RPMI8226 (cell line): Measurements from ENCODE around the gene UBE2D1.

Source experiments
- DNase-seq: peaks from one replicate; pipeline ENCODE4 v3.0.0-alpha.2; 2015

Gene UBE2D1

DNA sequence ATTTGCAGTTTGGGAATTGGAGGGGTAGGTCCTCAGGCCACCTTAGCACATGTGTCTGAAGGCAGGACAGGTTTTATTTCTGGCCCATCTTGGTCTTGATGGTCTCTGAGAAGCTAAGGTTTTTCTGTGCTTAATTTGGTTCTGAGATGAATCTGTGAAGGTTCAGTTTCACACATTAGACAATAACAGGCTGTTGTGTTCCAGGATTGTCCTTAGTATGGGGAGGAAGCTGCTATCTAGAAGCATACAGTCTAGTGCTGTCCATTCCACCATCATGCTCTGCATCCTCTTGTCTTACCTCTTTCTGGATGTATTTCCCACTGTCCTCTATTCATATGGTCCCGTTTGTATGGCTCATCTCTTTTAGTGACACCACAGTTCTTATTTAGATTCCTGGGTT is 7.1 kb downstream of the UBE2D1 start:
- no peak for DNase-seq

DNA sequence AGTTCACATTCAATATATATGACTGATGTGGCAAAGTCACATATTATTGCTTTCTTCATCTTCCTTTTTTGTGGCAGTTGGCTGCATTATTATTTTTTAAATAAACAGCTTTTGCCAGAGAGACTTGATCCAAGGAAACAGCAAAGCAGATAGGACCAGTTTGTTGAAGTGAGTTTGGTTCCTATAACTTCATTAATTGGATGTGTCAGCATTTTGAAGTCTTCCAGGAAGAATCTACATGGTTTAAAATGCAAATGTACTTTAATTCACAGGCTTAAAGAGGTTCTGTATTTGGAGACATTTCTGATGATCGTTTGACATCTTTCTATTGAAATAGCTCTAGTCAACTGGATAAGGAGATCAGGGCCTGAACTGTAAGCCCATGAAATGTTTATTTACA is 13.2 kb downstream of the UBE2D1 start:
- DNase-seq, result no peak

DNA sequence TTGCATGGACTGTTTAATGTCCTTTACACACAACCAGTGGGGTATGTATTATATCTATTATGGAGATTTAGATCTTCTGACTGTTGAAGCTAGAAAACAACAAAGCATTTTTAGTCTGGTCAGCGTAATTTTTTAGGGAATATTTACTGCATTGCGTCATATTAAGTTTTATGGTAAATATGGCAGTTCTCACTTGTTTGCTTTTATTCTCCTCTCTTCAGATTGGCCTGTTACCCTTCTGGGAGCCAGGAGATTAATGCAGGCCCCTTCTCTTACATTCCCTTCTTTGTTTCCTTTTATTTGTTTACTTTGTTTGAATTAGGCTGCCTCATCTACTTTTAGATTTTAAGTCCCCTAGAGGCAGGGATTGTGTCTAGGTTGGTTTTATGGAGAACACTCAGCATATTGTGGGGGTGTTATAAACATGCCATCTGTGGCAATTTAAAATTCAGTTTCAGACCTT is 13.8 kb downstream of the UBE2D1 start:
- DNase-seq, result no peak

DNA sequence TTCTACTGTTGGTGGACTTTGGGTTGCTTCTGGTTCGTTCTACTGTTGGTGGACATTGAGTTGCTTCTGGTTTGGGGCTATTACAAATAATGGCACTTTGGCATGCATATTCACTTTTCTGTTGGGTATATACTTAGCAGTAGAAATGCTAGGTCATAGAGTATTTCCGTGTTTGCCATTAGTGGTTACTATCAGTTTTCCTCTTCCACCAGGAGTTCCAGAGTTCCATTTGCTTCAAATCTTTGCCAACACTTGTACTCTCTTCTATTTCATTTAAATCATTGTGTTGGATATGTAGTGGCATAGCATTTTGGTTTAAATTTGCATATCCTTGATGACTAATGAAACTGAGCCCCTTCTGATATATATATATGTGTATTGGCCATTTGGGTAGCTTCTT is 15.2 kb downstream of the UBE2D1 start:
- DNase-seq, result no peak

DNA sequence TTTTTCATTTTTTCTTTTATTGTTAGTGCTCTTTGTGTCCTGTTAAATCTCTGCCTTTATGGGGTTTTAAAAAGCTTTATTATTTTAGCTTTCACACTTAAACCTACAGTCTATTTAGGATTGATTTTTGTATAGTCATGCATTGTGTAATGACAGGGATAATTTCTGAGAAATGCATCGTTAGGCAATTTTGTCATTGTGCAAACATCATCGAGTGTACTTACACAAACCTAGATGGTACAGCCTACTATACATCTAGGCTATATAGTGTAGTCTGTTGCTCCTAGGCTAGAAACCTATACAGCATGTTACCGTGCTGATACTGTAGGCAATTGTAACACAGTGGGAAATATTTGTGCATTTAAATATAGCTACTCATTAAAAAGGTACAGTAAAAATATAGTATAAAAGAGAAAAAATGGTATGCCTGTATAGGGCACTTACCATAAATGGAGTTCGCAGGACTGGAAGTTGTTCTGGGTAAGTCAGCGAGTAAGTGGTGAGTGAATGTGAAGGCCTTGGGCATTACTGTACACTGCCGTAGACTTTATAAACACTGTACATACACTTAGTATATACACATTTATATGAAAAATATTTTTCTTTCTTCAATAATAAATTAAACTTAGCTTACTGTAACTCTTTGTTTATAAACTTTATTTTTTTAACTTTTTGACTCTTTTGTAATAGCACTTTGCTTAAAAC is 16.0 kb downstream of the UBE2D1 start:
- DNase-seq, result no peak

DNA sequence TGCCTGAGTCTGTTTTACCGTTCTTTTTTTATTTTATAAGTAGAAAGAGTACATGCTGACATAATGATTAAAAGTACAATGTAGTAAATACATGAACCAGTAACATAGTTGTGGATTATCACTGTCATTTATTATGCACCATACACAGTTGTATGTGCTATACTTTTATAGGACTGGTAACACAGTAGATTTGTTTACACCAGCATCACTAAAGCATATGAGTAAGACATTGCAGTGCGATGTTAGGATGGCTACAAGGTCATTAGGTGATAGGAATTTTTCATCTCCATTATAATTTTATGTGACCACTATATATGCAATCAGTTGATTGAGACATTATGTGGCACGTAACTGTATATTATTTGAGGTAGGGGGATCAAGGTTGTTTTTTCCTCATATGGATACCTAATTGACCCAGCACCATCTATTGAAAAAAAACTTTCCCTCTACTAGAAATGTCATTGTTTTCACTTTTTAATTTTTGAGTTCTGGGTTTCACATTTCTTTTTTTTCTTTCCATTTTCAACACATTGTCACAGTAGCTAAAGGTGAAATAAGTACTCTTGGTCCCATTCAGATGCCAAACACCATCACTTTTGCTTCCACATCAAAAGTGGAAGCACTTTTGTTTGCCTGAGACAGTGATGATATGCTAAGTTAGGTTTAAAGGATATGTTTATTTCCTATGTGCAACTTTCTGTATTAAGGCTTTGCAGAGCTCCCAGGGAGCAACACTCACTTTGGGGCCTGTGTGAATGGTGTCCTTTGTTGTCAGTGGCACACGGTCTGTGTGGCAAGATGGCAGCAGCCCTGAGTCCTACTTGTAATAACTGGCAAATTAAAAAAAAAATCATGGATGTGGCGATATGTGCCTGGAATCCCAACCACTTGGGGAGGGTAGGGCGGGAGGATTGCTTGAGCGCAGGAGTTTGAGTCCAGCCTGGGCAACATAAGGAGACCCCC is 17.1 kb downstream of the UBE2D1 start:
- no peak for DNase-seq

DNA sequence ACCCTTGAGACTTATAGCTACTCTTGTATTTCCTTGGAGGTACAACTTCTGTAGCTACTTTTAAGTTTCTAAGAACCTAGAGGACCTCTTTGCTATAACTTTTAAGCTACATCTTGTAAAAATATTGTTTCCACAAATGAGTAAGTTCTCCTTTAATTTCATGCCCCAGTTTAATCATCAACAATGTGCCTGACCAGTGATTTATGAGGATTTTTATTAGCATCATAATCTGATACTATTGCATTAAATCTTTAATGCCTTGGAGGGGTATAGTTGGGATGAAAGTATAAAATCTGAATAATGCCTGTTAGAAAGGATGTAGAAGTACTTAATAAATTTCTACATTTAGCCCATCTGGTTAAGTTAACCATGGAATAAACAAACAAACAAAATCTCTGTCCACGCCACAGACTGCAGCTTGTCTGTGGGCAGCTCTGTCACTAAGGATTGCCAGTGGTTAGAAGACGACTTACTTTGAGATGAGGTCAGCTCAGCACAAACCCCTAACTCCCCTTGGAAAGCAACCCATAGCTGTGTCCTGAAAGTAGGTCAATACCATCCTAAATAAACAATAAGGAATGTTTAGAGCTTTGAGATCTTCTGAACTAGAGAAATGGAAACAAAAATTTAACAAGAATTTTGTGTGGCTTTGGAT is 18.3 kb downstream of the UBE2D1 start:
- DNase-seq, result no peak

DNA sequence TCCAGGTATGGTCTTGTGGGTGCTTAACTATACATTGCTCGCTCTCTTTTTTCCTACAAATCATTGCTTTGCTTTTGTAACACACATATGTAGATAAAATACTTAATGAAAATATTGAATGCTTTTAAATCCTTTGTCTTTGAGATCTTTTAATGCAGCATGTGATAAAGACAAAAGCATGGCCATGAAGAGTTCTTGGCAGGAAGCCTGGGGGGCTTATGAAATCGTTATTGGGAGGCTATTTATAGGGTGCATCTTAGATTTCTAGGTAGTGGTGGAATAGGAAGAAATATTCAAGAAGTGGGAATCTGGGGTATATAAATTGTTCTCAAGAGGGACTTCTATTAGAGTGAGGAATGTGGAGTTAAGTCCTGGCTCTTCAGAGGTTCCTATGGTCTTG is 21.9 kb downstream of the UBE2D1 start:
- DNase-seq, result no peak

DNA sequence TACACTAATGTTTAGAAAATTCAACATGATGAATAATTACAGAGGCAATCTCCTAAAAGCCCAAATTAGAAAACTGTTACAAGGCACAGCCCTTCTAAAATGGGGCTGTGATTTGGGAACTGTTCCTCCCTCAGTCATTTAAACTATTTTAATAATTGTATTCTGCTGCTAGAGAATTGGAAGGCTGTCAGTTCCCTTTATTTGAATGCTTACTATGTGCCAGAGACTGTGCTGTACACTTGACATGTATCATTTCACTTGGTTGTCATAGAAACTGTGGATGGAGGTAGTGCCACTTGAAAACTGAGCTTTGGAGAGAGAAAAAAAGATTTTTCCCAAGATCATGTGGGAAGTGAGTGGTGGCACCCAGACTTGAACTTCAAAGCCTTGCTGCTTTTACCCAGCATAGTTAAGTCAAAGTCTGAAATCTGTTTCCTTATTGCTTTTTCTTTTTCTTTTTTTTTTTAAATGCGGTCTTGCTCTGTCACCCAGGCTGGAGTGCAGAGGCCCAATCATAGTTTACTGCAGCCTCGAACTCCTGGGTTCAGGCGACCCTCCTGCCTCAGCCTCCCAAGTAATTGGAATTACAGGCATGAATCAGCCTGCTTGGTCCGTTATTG is 23.6 kb downstream of the UBE2D1 start:
- no peak for DNase-seq

DNA sequence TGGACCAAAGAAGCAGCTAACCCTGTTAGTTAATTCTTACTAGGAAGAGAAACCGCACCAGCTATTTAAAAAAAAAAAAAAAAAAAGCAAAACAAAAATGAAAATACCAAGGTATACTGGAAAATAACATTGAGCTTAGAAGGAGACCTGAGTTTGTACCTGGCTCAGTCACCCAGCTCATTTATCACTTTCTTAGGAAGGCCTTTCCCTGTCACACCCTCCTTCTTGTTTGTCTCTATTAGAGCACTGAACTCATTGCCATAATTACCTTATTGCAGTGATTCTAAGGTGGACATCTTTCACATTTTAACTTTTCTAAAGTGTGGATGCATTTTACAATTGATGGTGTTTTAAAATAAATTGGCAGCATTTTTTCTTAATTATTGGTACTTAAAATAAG is 24.1 kb downstream of the UBE2D1 start:
- no peak for DNase-seq

DNA sequence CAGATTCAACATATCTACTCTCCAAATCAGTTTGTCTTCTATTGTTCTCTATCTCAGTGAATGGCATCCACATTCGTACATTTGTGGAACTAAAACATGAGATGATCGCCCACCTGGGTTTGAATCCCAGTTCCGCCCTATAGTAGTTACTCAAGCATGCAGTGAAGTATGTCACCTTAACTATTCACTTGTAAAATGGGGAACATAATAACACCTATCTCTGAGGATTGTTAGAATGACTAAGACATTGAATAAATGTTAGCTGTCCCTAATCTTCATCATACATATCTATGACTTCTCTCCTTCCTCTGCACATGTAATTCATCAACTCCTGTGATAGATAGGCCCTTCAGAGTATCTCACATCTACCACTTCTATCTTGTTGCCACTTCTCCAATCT is 24.7 kb downstream of the UBE2D1 start:
- DNase-seq, result no peak

DNA sequence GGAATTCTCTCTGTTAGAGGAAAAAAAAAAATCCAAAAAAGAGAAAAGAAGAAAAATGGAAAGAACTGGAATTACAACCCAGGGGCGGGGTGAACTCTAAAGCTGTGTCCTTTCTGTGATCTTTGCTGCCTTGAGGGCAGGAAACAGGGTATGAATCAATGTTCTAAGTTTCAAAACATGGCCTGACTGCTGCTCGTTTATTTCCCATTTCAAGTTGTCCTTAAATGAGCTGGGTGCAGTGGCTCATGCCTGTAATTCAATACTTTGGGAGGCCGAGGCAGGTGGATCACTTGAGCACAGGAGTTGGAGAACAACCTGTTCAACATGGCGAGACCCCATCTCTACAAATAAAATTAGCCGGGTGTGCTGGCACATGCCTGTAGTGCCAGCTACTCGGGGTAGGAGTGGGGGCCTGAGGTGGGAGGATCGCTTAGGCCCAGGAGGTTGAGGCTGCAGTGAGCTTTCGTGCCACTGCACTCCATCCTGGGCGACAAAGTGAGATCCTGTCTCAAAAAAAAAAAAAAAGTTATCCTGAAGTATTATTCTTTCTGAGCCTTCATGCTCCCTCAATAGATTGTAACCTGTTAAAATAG is 25.7 kb downstream of the UBE2D1 start:
- DNase-seq, result no peak

DNA sequence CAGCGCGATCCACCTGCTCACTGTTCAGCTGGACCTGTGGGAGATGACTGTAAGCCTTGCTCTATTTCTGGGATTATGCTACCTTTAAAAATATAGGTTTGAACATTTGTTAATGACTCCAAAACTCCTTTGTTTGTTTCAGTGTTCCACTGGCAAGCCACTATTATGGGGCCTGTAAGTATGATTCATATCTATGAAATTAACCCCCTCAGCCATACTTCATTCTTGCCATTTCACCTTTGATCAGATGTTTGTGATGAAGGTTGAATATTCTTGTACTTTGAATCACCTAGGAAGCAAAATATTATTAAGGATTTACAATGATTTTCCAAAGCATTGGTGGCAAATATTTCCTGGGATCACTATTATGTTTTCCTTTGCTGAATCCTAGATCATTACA is 26.5 kb downstream of the UBE2D1 start:
- DNase-seq, result no peak

DNA sequence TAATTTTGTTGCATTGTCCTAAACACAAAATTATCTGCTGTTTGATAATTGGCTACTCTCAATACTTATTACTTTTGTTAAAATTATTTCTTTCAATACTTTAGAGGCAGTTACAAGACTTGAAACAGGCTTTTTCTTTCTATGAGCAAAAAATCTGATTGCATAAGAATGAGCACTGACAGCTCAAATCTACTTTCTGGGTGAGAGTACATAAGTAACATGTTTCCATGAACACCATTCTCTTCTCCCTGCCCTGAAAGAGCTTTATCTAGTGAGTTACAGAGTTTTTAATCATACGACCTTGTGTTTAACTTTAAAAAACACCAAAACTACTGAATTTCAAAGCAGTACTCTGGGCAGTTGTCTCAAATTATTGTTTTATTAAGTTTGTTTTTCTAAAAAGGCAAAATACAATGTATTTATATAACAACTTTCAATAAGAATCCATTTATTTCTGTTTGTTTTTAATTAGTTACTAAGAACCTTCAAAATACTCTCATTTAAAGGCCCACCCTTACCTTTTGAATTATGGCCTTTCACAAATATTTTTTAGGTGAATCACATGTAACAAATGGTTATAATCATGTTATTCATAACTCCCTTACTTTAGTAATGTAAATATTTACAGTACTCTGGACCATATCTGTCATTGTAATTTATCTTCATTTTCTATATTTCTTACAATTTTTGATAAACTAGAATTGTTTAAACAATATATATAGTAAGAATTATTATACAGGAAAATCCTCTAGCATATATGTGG is 27.4 kb downstream of the UBE2D1 start:
- DNase-seq, result no peak

DNA sequence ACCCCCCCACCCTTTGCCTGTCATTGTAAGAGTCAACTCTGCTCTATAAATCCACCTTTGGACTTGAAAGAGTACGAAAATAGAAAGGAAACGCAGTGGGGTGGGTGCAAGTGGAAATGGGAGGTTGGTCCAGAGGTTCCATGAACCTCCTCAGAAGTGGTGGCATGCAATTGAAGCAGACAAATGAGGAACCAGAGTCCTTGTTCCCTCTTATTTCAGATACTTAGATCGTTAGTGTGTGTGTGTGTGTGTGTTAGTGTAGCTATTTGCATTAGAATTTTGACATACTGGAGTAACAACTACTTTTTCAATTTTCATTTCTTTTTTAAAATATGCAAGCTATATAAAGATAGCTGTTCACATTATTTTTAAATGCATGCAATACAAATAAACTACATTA is 32.3 kb downstream of the UBE2D1 start:
- no peak for DNase-seq

DNA sequence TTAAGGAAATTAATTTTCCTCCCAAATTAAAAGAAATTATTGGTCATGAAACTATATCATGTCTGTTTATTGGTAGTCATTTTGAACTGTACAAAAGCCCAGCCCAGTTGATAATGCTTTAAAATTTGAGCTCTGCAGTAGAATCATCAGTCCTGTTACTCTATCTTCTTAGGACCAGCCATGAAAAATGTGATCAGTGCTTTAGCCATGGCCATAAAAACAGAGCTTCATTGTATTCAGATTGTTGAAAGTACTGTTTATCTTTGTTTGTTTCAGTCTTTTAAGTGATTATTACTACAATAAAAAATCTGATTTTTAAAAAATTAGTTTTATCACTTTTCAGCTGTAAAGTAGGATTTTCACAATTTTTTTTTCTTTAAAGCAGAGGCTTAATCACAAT is 36.7 kb downstream of the UBE2D1 start:
- no peak for DNase-seq

DNA sequence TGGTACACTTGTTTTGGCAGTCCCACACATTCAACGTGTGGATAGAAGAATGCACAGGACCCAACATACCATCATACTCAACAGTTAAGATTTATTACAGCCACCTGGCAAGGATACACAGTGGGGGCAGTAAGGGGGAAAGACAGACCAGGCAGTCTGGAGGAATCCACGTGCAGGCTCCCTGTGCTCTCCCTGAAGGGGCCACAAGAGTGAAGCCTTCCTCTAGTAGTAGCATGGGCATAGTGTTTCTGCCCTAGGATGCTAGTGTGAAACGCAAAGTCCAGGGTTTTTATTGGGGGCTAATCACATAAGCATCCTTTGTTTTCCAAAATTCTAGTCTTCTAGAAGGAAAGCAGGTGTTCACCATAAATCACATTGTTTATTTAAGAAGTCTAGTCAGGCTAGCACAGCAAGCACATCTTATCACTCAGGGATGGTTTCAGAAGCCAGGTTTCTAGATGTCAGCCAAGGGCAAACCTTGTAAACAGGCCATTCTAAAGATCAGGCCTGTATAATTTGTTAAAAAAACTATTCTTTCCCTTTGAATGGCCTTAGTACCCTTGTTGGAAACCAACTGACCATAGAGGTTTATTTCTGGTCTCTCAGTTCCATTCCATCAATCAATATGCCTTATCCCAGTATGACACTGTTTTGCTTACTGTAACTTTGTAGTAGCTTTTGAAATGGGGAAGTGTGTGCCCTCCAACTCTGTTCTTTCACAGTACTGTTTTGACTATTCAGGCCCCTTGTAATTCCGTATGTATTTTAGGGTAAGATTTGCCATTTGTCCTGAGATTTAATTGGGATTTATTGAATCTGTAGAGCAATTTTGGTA is 38.0 kb downstream of the UBE2D1 start:
- DNase-seq, result no peak

DNA sequence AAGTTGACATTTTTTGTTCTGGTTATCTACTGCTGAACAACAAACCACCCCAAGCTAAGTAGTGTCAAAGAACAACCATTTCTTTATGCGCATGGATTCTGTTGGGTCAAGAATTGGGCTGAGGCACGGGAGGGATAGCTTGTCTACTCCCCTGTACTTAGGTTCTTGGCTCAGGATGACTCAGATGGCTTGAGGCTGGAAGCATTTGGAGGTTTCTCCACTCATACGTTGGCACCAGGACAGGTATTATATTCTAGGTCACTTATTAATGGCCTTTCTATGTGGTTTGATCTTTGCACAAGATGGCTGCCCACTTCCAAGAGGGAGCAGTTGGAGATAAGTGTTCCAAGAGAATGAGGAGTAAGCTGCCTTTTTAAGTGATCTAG is 38.6 kb downstream of the UBE2D1 start:
- no peak for DNase-seq

DNA sequence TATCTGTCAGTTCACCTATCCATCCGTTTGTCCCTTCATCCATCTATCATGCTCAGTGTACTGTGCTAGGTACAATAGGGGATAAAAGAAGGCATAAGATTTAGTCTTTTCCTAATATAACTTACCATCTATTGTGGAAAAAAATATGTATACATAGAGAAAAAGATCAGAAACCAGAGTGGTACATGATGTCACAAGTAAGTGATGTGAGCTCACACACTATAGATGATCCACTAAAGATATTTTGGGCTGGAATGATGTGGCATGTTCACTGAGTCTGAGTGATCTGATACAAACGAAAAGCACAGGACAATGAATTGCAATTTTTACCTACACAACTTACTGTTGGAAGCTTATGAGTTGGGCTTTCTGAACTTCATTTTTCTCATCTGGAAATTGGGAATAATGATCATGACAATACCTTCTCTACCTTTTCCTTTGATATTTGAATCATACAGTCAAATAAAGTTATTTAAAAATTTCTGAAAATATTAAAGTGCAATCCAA is 47.7 kb downstream of the UBE2D1 start:
- DNase-seq, result no peak

DNA sequence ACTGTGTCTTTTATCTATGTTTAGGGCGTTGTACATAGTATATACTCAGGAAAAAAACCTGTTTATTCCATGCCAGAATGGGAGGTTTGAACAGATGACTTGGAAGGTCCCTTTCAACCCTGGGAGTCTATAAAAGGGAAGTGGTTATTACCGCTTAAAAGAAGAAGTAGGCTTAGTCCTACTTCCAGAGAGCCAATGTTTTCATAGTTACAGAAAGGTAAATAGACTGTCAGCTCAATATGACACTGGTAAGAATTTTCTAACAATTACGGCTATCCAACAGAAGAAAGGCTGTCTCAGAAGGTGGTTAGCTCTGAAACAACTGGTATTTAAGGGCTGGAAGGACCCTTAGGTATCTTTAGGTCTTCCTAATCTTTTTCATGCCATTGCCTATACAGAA is 49.3 kb downstream of the UBE2D1 start:
- peak; percentile 19 for DNase-seq

DNA sequence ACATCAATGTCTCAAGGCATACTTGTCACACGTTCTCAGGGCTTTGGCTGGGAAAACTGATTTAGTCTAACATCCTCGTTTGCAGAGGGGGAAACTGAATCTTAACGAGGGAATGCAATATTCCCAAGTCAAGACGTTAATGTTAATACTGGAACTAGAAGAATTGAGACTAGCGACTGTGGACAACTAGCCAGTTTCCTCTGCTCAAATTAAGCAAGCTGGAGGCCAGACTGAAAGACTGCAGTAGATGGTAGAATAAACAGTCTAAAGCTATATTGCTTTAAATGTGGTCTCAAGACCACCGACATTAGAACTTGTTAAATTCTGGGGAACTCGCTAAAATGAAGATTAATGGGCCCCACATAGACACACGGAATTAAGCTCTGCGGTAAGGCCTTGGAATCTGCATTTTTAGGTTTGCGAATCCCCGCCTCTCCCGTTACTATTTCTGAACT is 49.8 kb downstream of the UBE2D1 start:
- no peak for DNase-seq
